ENCODE measurements around the gene OBSCN.
"Not testable (repeated sequence)": the region's sequence is repeated elsewhere in the genome, so short reads cannot be mapped to it uniquely, and the experiment has no call there.

The OBSCN gene

DNA sequence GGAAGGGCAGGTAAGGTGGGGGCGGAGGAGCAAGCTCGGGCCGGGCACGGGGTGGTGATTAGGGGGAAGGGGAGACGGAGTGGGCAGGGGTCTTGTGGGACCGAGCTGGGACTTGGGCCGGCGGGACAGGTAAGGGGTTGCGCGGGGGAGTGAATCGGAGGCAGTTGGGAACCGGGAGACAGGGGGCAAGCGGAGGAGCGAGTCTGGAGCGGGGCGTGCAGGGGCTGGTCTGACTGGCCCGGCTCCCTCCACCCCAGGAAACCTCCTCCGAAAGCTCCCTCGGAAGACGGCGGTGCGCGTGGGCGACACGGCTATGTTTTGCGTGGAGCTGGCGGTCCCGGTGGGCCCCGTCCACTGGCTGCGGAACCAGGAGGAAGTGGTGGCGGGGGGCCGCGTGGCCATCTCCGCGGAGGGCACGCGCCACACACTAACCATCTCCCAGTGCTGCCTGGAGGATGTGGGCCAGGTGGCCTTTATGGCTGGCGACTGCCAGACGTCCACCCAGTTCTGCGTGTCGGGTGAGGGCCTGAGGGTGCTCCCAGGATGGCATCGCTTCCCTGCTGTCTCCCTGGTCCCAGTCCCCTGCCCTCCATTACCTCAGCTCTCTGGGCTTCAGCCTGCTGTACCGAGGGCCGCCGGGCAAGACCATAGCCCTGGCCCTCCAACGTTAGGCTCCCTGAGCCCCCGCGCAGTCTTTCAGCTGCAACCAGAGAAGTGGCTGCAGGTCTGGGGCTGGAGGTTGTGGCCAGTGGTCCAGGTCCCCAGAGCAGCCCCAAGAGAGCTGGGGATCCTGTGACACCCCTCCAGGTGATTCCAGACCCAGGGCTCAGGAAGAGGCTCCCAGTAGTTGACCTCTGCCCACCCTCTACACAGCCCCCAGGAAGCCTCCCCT is 6.3 kb downstream of the OBSCN start:
- DNase-seq, result no peak

DNA sequence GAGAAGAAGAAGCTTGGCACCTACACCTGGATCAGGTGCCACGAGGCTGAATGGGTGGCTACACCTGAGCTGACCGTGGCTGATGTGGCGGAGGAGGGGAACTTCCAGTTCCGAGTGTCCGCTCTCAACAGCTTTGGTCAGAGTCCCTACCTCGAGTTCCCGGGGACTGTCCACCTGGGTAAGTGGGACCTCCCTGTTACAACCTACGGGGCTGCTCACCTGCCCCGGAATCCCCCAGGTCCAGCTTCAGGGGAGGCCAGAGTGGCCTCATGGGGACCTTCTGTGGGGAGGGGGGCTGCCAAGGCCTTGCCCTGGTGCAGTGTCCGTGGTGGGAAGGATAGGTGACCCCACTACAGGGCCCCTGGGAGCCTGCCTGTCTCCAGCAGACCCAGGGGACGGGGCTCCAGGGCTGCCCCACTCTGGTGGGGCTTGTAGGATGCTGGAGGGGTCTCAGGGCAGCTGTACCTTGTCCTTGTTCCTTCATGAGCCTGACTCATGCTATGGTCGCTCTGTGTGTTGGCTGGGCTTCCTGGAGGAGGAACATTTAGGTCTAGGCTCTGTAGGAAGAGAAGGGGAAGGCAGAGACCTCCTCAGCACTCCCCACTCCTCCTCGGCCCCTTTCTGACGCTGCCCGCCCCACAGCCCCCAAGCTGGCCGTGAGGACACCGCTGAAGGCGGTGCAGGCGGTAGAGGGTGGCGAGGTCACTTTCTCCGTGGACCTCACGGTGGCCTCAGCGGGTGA is 7.2 kb downstream of the OBSCN start:
- no peak for DNase-seq

DNA sequence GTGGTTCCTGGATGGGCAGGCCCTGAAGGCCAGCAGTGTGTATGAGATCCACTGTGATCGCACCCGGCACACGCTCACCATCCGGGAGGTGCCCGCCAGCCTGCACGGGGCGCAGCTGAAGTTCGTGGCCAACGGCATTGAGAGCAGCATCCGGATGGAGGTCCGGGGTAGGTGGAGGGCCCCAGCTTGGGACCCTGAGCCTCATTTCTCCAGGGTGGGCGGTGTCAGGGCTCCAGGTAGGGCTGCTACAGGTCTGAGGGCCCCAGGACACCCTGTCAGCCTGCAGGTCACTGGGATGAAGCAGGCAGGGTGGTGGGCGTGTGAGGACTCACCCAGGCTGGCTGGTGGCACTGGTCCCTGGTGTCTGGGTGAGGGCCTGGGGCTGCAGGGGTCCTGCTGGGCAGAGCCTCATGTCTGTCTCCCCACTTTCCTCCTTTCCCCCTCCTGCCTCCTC is 7.8 kb downstream of the OBSCN start:
- no peak for DNase-seq

DNA sequence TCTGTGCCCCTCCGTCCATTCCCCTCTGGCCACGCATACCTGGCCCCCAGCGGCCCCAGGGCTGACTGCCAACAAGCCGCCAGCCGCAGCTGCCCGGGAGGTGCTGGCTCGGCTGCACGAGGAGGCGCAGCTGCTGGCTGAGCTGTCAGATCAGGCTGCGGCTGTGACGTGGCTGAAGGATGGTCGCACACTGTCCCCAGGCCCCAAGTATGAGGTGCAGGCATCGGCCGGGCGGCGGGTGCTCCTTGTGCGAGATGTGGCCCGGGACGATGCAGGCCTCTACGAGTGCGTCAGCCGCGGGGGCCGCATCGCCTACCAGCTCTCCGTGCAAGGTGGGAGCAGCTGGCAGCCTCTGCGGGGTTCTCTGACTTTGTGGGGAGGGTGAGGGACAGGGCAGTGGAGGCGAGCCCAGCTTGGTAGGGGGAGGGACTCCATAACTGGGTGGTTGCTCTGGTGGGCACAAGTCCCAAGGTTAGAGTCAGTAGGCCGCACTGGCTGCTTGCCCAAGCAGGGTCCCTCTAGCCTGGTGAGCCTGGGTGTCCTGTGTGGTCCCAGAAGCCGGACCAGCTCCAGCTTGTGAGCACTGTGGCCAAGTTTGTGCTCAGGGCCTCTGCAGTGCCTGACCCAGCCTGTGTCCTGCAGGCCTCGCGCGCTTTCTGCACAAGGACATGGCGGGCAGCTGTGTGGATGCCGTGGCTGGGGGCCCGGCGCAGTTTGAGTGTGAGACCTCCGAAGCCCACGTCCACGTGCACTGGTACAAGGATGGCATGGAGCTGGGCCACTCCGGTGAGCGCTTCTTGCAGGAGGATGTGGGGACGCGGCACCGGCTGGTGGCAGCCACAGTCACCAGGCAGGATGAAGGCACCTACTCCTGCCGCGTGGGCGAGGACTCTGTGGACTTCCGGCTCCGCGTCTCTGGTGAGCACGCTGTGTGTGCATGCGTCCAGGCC is 8.8 kb downstream of the OBSCN start:
- DNase-seq, result no peak

DNA sequence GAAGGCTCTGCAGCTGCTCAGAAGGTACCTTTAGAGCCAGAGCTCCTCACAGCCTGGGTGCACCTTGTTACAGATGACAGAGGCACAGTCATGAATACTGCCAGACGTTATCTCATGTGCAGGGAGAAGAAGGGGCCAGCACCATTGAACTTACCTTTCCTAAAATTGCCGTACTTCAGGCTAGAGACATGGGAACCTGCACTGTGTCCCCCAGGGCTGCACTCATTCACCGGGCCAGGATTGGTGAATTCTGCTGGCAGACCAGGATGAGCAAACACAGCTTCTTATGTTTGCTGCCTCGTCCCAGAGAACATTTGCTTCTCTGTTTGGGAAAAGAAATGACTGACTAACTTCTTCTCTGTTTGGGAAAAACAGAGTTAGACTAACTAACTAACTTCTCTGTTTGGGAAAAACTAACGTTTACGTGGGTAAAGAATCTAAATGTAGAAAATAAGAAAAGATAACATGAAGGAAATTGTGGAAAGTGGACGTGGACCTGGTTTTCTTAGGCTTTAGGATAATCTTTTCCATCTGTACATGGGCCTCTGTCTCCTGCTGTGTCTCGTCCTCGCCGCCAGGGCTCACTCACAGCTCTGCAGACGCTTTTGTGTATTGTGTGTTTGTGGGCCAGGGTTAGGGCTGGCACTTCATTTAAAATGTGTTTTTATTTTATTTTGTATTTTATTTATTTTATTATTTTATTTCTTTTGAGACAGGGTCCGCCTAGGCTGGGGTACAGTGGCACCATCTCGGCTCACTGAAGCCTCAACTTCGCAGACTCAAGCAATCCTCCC is 9.9 kb downstream of the OBSCN start:
- no peak for DNase-seq

DNA sequence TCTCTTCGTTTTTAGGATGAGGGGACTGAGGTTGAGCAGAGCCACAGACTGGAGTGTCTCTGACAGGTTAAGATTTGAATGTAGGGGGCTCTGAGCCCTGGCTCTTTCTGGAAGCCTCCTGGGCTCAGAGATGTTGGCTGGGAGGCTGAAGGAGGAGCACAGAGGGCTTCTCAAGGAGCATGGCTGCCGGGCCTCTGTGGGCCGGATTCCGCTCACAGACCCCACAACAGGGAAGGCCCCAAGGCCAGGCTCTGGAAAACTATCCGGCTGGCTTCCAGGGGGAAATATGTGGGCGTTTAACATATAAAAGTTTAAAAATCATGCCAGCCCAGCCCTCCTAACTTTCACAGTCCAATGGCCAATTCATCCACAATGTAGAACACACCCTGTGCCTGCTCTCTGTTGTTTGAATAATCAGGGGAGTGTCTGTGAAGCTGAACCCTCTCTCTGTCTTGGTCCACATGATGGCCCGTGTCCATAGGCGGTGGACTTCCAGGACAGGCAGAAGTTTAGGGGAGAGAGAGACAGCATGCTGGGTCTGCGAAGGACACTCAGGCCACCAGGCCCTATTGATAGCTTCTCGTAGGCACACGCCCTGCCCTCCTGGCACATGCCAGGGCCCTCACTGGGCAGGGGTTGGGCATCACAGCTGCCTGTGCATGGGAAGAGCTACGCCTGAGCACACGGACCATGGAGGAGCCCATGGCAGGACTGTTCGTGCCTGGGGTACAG is 10.8 kb downstream of the OBSCN start:
- no peak for DNase-seq

DNA sequence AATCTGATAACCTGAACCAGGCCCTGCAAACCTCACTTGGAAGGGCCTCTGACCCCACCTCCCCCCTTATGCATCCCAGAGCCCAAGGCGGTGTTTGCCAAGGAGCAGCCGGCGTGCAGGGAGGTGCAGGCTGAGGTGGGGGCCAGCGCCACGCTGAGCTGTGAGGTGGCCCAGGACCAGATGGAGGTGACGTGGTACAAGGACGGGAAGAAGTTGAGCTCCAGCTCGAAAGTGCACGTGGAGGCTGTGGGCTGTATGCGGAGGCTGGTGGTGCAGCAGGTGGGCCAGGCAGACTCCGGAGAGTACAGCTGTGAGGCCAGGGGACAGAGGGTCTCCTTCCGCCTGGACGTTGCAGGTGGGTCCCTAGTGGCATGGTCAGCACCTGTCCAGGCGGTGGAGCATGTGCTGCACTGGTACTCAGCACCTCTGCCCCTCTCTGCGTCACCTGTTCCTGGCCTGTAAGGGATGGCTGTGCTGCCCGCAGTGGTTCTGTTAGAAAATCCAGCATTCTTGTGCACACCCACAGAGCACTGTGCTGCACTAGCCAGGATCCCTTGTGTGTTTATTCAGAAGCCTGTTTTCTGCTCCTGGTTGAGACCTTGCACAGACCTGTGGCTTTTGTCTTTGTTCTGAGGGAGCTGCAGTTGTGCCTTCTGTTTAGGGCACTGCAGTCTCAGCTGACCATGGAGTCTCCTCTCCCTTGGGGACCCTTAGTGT is 11.6 kb downstream of the OBSCN start:
- no peak for DNase-seq

DNA sequence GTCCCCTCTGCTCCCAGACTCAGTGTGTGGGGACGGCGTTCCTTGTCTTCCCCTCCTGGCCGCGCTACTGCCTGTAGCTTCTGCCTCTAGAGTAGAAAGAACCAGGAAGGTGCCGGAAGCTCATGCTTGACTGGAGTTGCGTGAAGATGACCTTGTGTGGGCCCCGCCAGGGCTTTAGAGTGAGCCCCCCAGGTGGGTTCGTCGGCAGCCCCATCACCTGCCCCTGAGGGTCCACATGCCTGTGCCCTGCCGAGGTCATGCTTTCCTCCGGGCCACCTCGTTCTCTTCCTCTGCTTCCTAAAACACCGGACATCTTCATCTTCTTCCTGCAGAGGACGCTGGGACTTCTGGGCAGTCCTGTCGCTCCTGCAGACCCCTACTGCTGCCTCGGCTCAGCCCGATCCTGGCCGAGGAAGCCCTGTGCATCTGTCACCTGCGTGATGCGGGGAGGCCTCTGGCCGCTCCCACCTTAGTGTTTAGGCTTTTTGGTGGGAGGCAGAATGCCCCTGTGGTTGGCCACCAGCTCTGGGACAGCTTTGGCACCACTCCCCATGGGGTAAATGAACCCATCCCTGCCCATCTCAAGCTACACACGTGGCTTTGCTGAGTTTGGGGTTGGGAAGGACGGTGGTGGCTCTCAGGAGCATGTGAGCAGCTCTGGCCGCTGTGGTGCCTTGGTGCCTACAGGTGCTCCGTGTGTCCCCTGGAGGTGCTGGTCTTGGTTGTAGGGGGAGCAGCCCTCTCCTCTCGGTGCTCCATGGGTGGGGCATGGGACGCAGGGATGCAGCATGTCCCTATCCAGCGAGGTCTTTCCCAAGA is 12.3 kb downstream of the OBSCN start:
- DNase-seq, result no peak

DNA sequence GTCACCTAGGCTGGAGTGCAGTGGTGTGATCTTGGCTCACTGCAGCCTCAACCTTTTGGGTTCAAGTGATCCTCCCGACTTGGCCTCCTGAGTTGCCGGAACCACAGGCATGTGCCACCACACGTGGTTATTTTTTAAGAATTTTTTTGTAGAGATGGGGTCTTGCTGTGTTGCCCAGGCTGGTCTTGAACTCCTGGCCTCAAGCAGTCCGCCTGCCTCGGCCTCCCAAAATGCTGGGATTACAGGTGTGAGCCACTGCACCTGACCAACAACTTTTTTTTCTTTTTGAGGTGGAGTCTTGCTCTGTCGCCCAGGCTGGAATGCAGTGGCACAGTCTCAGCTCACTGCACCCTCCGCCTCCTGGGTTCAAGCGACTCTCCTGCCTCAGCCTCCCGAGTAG is 13.3 kb downstream of the OBSCN start:
- not testable (repeated sequence) for DNase-seq

DNA sequence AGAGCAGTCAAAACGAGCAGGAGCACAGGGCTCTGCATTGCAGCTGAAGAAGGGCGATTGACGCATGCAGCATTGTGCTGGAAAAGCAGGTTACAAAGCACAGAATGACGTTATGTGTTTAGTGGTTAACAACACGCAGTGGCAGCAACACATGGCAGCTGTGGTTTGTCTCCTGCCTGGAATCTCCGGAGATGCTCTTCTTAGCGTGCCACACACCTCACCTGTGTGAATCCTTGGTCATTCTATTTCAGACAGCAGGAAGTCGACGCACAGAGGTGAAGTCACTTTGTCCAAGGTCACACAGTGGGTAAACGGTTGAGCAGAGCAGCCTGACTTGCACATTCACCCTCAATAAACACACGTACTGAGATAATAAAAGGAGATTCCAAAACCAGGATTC is 14.7 kb downstream of the OBSCN start:
- DNase-seq, result no peak

DNA sequence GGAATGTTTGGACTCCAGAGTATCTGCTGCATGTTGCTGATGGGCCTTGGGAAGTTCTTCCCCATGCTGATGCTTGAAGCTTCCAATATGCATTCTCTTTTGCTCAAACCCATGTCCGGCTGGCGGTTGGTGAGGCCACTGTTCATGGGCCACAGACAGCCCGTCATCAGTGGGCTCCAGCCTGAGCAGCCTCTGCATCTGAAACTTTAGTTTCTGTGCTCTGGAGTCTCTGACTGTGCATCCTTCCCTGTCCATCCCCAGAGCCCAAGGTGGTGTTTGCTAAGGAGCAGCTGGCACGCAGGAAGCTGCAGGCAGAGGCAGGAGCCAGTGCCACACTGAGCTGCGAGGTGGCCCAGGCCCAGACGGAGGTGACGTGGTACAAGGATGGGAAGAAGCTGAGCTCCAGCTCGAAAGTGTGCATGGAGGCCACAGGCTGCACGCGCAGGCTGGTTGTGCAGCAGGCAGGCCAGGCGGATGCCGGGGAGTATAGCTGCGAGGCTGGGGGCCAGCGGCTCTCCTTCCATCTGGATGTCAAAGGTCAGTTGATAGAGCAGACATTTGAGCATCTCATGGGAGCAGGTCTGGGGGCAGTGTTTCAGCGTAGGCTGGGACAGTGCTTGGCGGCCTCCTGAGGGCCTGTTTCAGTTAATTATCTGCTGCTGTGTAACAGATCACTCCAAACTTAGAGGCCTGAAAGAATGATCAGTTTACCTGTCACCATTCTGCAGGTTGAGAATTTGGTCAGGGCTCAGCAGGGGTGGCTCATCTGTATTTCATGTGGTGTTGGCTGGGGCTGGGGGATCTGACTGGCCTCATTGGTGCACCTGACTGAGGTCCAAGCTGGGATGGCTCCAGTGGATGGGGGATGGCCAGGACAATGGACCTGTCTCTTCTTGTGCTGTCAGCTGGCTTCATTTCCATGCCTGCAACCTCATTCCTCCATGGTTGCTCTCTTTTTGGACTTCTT is 16.6 kb downstream of the OBSCN start:
- no peak for DNase-seq

DNA sequence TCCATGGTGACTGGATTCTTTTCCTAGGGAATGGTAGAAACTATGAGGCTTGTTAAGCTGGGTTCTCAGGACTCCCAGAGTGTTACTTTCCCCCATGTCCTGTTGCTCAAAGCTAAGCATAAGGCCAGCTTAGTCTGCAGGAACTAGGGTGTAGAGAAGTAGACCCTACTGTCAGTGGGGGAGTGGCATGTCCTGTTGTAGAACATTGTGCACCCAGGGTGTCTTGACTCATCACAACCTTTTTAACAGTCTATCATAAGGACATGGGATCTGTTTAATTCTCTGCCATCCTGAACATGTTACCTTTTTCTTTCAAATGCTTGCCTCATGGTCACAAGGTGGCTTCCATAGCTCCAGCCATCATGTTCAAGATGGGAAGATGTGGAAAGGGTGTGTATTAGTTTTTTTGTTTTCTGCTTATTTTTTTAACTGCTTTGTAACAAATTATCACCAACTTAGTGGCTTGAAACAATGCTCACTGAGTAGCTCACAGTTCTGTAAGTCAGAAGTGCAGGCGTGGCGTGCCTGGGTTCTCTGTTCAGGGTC is 17.4 kb downstream of the OBSCN start:
- DNase-seq, result no peak

DNA sequence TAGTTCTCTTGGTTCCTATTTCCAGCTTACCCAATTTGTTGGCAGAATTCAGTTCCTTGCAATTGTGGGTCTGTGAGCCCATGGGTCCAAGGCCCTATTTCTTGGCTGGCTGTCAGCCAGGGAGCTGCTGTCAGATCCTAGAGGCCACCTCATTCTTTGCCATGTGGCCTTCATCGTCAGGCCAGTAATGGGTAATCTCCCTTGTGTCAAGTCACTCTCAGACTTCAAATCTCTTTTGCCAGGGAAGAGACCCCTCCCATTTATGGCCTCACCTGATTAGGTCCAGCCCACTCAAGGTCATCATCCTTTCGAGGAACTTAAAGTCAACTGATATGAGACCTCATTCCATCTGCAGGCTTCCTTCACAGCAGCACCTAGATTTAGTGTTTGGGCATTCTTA is 17.9 kb downstream of the OBSCN start:
- no peak for DNase-seq

DNA sequence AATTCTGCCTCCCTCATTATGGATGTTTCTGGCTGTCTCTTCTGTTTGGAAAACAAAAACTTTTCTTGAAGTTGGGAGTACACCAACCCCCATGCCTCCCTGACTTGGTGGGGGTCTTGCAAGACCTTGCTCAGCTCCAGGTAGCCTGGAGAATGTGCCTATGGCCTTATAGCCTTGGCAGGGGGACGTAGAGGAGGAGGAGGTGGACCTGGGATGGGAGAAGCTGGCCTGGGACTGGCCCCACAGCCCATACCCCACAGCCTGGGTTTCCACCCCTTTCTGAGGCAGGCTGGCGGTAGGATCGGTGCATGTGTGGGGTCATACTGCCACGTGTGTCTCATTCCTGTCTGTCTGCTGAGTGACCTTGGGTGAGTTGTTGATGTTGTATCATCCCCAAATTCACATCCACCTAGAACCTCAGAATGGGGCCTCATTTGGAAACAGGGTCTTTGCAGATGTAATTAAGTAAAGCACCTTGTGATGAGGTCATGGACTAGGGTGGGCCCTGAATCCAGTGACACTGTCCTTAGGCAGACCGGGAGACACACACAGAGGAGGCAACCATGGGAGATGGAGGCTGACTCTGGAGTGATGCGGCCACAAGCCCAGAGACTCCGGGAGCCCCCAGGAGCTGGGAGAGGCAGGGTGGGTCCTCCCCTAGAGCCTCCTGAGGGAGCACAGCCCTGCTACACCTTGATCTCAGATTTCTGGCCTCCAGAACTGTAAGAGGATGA is 18.5 kb downstream of the OBSCN start:
- no peak for DNase-seq

DNA sequence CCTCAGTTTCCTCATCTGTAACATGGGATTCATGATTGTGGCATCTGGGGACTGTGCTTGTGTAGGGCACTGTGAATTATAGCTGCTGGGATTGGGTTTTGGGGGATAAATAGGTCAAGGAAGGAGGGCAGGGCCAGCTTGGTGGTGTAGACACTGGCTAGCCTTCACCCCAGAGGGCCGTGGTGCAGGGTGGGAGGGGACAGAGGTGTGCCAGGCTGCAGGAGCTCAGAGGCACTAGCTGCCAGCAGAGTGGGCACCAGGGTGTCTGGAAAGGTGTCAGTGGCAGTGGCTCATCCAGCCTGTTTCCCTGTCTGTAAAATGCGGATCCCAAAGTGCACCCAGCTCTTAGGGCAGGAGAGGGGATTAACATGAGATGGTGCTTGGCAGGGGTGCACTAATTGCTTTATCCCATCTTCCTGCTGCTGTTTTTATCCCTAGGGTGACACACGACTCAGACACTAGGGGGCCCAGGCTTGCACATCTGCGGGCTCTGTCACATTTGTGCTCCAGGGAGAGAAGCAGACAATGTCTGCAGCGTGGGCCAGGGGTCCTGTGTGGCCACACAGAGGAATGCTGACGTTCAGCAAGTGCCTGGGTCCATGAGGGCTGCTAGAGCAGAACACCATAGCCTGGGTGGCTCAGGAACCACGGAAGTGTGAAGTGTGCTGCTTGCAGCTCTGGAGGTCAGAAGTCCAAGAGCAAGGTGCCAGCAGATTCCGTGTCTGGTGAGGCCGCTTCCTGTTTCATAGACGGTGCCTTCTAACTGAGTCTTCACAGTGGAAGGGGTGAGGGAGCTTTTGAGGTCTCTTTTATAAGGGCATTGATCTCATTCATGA is 19.3 kb downstream of the OBSCN start:
- DNase-seq, result no peak

DNA sequence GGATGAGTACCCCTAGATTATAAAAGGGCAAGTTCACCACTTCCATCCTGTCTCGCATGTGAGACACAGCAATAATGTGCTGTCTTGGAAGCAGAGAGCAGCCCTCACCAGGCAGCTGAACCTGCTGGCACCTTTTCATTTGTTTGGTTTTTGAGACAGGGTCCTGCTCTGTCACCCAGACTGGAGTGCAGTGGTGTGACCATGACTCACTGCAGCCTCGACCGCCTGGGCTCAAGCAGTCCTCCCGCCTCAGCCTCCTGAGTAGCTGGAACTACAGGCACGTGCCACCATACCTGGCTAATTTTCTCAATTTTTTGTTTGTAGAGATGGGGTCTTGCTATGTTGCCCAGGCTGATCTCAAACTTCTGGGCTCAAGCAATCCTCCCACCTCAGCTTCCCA is 20.3 kb downstream of the OBSCN start:
- DNase-seq, result not testable (repeated sequence)
